K562 (cell line): ENCODE results near the gene CCDC172. TPM values are rescaled to one million over a fixed set of nuclear protein-coding genes. Genes with fewer than 3 reads are reported as not detected.

Experiments used
- NUFIP1 ChIP-seq: fragments of 450-650 bp; IDR thresholded peaks from 2 replicates; pipeline ENCODE4 v1.6.1; 2018; ENCODE audit not compliant: partially characterized antibody
- RERE ChIP-seq: sonication (generic); formaldehyde crosslinking; IDR thresholded peaks from 2 replicates; pipeline ENCODE4 v1.8.0; 2023; ENCODE audit warnings: missing genetic modification reagents, mild to moderate bottlenecking, borderline replicate concordance
- TEAD1 ChIP-seq, 2 experiments: fragments of 450-650 bp in 1 of 2; sonication (generic) in 1 of 2; formaldehyde crosslinking; IDR thresholded peaks; 2 replicates each; pipeline versions ENCODE4 v1.4.0 to v1.8.0; 2020 to 2022; ENCODE audit warnings: mild to moderate bottlenecking in 2 of 2, missing genetic modification reagents in 1 of 2
- TGIF2 ChIP-seq: sonication (generic); formaldehyde crosslinking; IDR thresholded peaks from 2 replicates; pipeline ENCODE4 v1.8.1; 2022; ENCODE audit warnings: mild to moderate bottlenecking, missing genetic modification reagents, moderate library complexity
- U2AF2 ChIP-seq: fragments of 200-400 bp; formaldehyde crosslinking; optimal IDR thresholded peaks from 2 replicates; pipeline ENCODE3; 2017; ENCODE audit warnings: low read depth, mild to moderate bottlenecking, low read length
- ZBTB12 ChIP-seq: fragments of 250-450 bp; sonication (Bioruptor Pico); IDR thresholded peaks from 2 replicates; pipeline ENCODE4 v1.4.0; 2020
- ZNF121 ChIP-seq: sonication (generic); formaldehyde crosslinking; conservative IDR thresholded peaks from 2 replicates; pipeline ENCODE4 v1.8.0; 2022; ENCODE audit warnings: missing genetic modification reagents
- polyA plus RNA-seq, 8 experiments: library from polyadenylated mRNA; depleted of rRNA in 4 of 8; stranded (reverse) in 5 of 8; unstranded in 3 of 8; fragments of >200 nt; fragmentation: Nextera tagmentation in 2 of 8; fragmentation: Illumina TruSeq in 1 of 8; extraction: Ambion mirVana in 2 of 8; extraction: Trizol in 1 of 8; gene quantifications; 2 replicates each; pipeline versions ENCODE4 v1.2.1 to v1.2.3, GENCODE V29; 2011 to 2014; ENCODE audit warnings: inconsistent platforms in 1 of 8, missing spikeins in 1 of 8
- total RNA-seq, 7 experiments: library from RNA; depleted of rRNA in 6 of 7; stranded (reverse); fragments of >200 nt in 6 of 7; fragmentation: Illumina TruSeq in 2 of 7; extraction: Trizol in 2 of 7; gene quantifications; 2 replicates each; pipeline versions ENCODE4 v1.2.1 to v1.2.3, GENCODE V29; 2011 to 2021; ENCODE audit warnings: low replicate concordance in 1 of 7

Gene CCDC172
- total and polyA plus RNA-seq, 9 of the 15 experiments (the other 6 are each of a cell fraction or from before 2014, with no cell fraction given), result not detected

GRCh38 chr10:116395223-116395985, 71.2 kb downstream of the CCDC172 start (continued):
- TF ChIP-seq TGIF2, result no peak
- no peak for TF ChIP-seq TEAD1 (CRISPR knock-in tag; IDR thresholded peaks at IDR 0.05)
- TF ChIP-seq U2AF2, result no peak
- no peak for TF ChIP-seq RERE
- no peak for TF ChIP-seq ZBTB12 (CRISPR knock-in tag)
- no peak for TF ChIP-seq ZNF121 (CRISPR knock-in tag)
- TF ChIP-seq NUFIP1, result no peak
